Ishikawa (cell line): ENCODE results near the gene HIVEP2.

Experiments used
- CREB1 ChIP-seq: IDR thresholded peaks from 2 replicates; pipeline ENCODE4 v1.6.1; 2012; ENCODE audit warnings: low read depth
- EGR1 ChIP-seq: IDR thresholded peaks from 2 replicates; pipeline ENCODE4 v1.6.1; 2012
- EP300 ChIP-seq: IDR thresholded peaks from 2 replicates; pipeline ENCODE4 v1.6.1; 2012; ENCODE audit warnings: borderline replicate concordance
- FOXM1 ChIP-seq: IDR thresholded peaks from 2 replicates; pipeline ENCODE4 v1.6.1; 2012; ENCODE audit warnings: low read depth, borderline replicate concordance
- RAD21 ChIP-seq: IDR thresholded peaks from 2 replicates; pipeline ENCODE4 v1.6.1; 2012; ENCODE audit warnings: low read depth
- TCF12 ChIP-seq: IDR thresholded peaks from 2 replicates; pipeline ENCODE4 v1.6.1; 2012; ENCODE audit warnings: low read depth
- YY1 ChIP-seq: IDR thresholded peaks from 2 replicates; pipeline ENCODE4 v1.6.1; 2012; ENCODE audit warnings: low read depth
- TF ChIP-seq, protein P1 (sequence below): IDR thresholded peaks from 2 replicates; pipeline ENCODE4 v1.6.1; 2012
- TF ChIP-seq, protein P2 (sequence below): IDR thresholded peaks from 2 replicates; pipeline ENCODE4 v1.6.1; 2012

DNA sequence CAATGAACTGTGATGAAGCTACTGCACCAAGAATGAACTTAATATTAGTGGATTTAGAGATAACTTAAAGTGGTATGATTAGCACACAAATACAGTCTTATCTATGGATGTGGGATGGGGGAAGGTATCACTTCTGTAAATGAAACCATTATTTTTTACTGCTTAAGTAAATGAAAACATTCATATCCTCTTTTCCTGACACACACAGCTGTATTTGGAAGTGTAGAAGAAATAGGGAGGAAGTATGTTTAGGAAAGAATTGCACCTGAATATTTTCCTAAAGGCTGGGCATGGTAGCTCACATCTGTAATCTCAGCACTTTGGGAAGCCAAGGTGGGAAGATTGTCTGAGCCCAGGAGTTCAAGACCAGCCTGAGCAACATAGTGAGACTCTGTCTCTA lies 96.8 kb downstream of the HIVEP2 start:
- TF ChIP-seq RAD21, result no peak
- no peak for TF ChIP-seq YY1
- TF ChIP-seq EP300, result no peak
- no peak for TF ChIP-seq CREB1
- no peak for TF ChIP-seq EGR1
- TF ChIP-seq, protein P1, sequence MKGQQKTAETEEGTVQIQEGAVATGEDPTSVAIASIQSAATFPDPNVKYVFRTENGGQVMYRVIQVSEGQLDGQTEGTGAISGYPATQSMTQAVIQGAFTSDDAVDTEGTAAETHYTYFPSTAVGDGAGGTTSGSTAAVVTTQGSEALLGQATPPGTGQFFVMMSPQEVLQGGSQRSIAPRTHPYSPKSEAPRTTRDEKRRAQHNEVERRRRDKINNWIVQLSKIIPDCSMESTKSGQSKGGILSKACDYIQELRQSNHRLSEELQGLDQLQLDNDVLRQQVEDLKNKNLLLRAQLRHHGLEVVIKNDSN, result no peak
- TF ChIP-seq, protein P2, sequence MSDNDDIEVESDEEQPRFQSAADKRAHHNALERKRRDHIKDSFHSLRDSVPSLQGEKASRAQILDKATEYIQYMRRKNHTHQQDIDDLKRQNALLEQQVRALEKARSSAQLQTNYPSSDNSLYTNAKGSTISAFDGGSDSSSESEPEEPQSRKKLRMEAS, result no peak
- TF ChIP-seq FOXM1, result no peak
- no peak for TF ChIP-seq TCF12
